Left colon (tissue), 2 donors: ENCODE data around the gene OR10A5. TPM values are rescaled to one million over a fixed set of nuclear protein-coding genes. Genes with fewer than 3 reads are reported as not detected.
"Not testable (repeated sequence)": the region's sequence is repeated elsewhere in the genome, so short reads cannot be mapped to it uniquely, and the experiment has no call there.

ENCODE experiments used
- ATAC-seq: fragments of 200-7000 bp; cut with Tn5 transposase; one replicate; pipeline ENCODE4 v1.9.1; 2020; ENCODE audit warnings: mild to moderate bottlenecking, moderate library complexity
- DNase-seq, 2 donors: peaks; one replicate each; pipeline ENCODE4 v3.0.0-alpha.2; 2020
- intact Hi-C, 2 donors: fragments of 100-400 bp; cut with DNase I in 1 of 2; cut with micrococcal nuclease in 1 of 2; formaldehyde crosslinking; loops; one replicate each; pipeline versions ENCODE4 v1.11.2 to v1.14.0; 2022; cut with DNase I, micrococcal nuclease
- long read RNA-seq: library from polyadenylated mRNA; unstranded; transcript quantifications from one replicate; pipeline ENCODE4 v2.0.0, GENCODE V29; 2021
- total RNA-seq, 2 donors: library from RNA; stranded (reverse); fragmentation: NEBNext Ultra II Directional; extraction: Animal tissue kit (Norgen Biotek cat#: 25700); gene quantifications; one replicate each; pipeline ENCODE4 v1.2.1, GENCODE V29; 2021
- donor health status: DM: no; HTN: no; CAD: no.
- donor health status: DM: yes; HTN: yes; CAD: no.

The OR10A5 gene
- total RNA-seq, result not detected
- long read RNA-seq, result 0 reads

GRCh38 chr11:6845383-6845782 lies at the start of gene OR10A5:
Gene OR10A5, plus strand, starts transcription at chr11:6845683. Its CDS starts 0 bp downstream, at chr11:6845683.
- no peak for ATAC-seq
- intact Hi-C loops, result no loop called here
- no peak for DNase-seq

GRCh38 chr11:6799402-6799801 lies 46.1 kb upstream of the OR10A5 start, which contains the start of gene OR6A2:
Gene OR6A2, minus strand, starts transcription at chr11:6799689. Its CDS starts 3,981 bp downstream, at chr11:6795708.
- ATAC-seq (no peak), DNase-seq (no peak)
- intact Hi-C loops, result no loop called here

GRCh38 chr11:6801075-6801474 lies 44.4 kb upstream of the OR10A5 start:
- DNase-seq, ATAC-seq, intact Hi-C loops: not testable (repeated sequence)

GRCh38 chr11:6812390-6813005 lies 33.0 kb upstream of the OR10A5 start:
- DNase-seq (peak in 1 of 2 donors; percentile 11), ATAC-seq (peak; percentile 57)
- intact Hi-C loops, result no loop called here

GRCh38 chr11:6813656-6814055 lies 31.8 kb upstream of the OR10A5 start:
- ATAC-seq (no peak), DNase-seq (no peak)
- intact Hi-C loops, result no loop called here

- intact Hi-C loops, result no loop called here
- ATAC-seq, result no peak
- no peak for DNase-seq
Observed at GRCh38 chr11:6817694-6818093, 27.8 kb upstream of the OR10A5 start.

- intact Hi-C loops, result no loop called here
- DNase-seq, result no peak
- ATAC-seq, result no peak
Observed at GRCh38 chr11:6818967-6819366, 26.5 kb upstream of the OR10A5 start.

- intact Hi-C loops, result no loop called here
- DNase-seq (no peak), ATAC-seq (no peak)
Observed at GRCh38 chr11:6824136-6824823, 21.2 kb upstream of the OR10A5 start.

- ATAC-seq (no peak), DNase-seq (no peak)
Observed at GRCh38 chr11:6825231-6825744, 20.2 kb upstream of the OR10A5 start.

GRCh38 chr11:6828103-6828502 lies 17.4 kb upstream of the OR10A5 start:
- intact Hi-C loops, result no loop called here
- ATAC-seq (no peak), DNase-seq (no peak)

More at GRCh38 chr11:6825231-6825744, 20.2 kb upstream of the OR10A5 start:
- intact Hi-C loops, result no loop called here

- no peak for ATAC-seq
- intact Hi-C loops, result no loop called here
- DNase-seq, result no peak
Observed at GRCh38 chr11:6833356-6833755, 12.1 kb upstream of the OR10A5 start.

- ATAC-seq, result no peak
Observed at GRCh38 chr11:6834021-6834420, 11.5 kb upstream of the OR10A5 start.

GRCh38 chr11:6841694-6842093 lies 3.8 kb upstream of the OR10A5 start:
- no peak for ATAC-seq
- DNase-seq, result no peak
- intact Hi-C loops, result no loop called here

More at GRCh38 chr11:6834021-6834420, 11.5 kb upstream of the OR10A5 start:
- intact Hi-C loops, result no loop called here
- DNase-seq, result no peak

GRCh38 chr11:6843670-6844069 lies 1.8 kb upstream of the OR10A5 start:
- intact Hi-C loops, result no loop called here
- DNase-seq (no peak), ATAC-seq (no peak)

- DNase-seq (no peak), ATAC-seq (no peak)
- intact Hi-C loops, result no loop called here
Observed at GRCh38 chr11:6844356-6844755, 1.1 kb upstream of the OR10A5 start.

GRCh38 chr11:6850526-6850925 lies 5.0 kb downstream of the OR10A5 start:
- intact Hi-C loops, result no loop called here
- no peak for ATAC-seq

GRCh38 chr11:6854801-6855200 lies 9.3 kb downstream of the OR10A5 start:
- intact Hi-C loops, DNase-seq, ATAC-seq: not testable (repeated sequence)

More at GRCh38 chr11:6850526-6850925, 5.0 kb downstream of the OR10A5 start:
- no peak for DNase-seq

- intact Hi-C loops, result no loop called here
- DNase-seq (no peak), ATAC-seq (no peak)
Observed at GRCh38 chr11:6855971-6856541, 10.6 kb downstream of the OR10A5 start.

GRCh38 chr11:6856871-6857270 lies 11.4 kb downstream of the OR10A5 start:
- intact Hi-C loops, result no loop called here
- ATAC-seq, result no peak
- DNase-seq, result no peak

GRCh38 chr11:6862961-6863360 lies 17.5 kb downstream of the OR10A5 start, which contains the start of gene OR10A2:
Gene OR10A2, plus strand, starts transcription at chr11:6863057. Its CDS starts 6,698 bp downstream, at chr11:6869755.
- DNase-seq (no peak), ATAC-seq (no peak)
- intact Hi-C loops, result no loop called here
